Kidney tubule cell (primary cell): ENCODE results near the gene RAC3.
A peak's percentile ranks its signal among the peaks of the same experiment; 100 is the strongest.

Experiments
- DNase-seq: peaks from one replicate; pipeline ENCODE4 v3.0.0-alpha.2; 2018; ENCODE audit warnings: low spot score

Gene RAC3

DNA sequence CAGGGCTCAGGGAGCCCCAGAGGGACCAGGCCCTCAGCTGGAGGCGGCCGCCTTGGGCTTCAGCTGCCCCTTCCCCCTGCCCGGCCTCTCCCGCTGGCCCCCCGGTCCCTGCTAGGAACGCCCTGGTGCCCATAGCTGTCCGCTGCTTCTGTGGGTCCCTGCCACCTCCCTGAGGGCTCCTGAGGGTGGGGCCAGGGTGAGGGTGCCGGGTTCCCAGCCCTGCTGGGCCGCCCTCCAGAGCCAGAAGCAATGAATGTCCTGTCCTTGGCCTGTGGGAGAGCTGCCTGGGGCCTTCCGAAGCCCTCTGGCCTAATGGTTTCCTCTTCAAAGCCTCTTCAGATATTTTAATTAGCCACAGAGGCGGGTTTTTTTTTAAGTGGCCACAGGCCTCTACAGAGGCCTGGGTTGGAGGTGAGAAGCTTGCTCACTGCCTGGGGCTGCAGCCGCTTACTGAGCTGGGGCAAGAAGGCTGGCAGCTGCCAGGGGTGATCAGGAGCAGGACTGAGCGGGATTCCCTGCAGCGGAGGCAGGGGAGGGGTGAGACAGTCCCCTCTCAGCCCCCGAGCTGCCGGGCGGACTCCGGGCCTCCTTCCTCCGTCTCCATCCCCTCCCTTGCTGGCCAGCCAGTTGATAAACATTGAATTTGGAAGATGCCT lies 18.7 kb upstream of the RAC3 start:
- DNase-seq: no peak

DNA sequence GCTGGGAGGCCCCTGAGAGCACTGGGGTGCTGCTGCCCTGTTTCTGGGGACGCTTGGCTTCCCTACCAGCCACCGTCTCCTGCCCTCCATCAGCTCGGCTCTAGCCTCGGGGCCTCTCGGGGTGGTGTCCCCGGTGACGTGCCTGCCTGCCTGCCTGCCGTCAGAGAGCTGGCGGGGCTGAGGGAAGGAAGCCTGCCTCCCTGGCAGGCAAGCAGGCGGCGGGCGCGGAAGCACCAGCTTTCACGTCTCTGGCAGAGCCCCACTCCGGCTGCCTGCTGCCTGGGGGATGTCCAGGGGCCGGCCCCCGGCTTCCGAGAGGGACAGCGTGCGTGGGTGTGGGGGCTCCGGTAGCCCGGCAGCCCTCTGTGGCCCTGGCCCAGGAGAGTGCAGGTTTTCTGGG lies 18.1 kb upstream of the RAC3 start:
- no peak for DNase-seq

DNA sequence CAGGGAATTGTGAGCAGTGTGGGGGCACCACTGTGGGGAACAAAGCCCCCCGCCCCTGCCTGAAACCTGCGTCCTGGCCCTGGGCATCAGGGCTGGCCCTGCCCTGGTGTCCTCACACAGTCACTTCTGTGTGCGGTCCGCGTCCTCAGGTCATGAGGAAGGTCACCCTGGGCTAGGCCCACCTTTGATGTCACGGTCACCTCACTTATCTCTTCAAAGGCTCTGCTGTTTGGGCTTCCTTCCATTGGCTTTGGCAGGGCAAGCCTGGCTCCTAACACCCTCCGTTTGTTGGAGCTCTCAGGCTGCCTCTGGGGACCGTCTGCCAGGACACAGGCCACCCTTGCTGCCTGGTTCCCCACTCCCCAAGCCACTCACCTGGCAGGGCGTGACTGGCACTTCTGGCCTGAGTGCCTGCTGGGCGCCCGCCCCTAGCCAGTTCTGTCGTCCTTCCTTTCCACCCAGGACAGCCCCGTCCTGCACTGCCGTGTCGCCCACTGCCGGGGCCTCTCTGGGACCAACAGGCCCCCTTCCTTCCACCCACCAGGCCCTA lies 17.6 kb upstream of the RAC3 start:
- DNase-seq: no peak

DNA sequence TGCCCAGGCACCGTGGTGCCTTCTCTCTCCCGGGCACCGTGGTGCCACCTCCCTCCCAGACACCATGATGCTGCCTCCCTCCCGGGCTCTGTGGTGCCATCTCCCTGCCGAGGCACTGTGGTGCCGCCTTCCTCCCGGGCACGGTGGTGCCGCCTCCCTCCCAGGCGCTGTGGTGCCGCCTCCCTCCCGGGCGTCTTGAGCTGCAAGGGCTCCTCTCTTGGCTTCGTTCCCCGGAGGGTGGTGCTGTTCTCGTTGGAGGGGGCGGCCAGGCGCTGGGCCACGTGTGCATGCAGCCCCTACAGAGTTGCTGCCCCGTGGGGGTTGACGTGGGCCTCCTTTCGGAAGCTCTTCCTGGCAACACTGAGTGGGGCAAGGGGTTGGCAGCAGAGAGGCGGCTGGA lies 17.0 kb upstream of the RAC3 start:
- no peak for DNase-seq

DNA sequence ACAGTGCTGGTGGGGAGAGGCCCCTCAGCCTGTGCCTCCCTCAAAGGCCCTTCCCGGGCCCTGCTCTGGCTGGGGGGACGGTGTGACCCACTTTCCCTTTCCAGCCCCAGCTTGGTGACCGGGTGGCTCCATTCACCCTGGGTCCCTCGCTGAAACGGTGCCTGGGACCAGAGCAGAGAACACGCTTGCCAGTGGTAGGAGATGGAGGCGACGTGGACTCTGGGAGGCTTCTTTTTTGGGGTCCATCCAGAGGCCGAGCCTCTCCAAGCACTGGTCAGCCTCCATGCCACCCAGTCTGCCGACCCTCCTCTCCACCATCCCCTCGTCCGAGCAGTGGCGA lies 16.5 kb upstream of the RAC3 start:
- DNase-seq: no peak

DNA sequence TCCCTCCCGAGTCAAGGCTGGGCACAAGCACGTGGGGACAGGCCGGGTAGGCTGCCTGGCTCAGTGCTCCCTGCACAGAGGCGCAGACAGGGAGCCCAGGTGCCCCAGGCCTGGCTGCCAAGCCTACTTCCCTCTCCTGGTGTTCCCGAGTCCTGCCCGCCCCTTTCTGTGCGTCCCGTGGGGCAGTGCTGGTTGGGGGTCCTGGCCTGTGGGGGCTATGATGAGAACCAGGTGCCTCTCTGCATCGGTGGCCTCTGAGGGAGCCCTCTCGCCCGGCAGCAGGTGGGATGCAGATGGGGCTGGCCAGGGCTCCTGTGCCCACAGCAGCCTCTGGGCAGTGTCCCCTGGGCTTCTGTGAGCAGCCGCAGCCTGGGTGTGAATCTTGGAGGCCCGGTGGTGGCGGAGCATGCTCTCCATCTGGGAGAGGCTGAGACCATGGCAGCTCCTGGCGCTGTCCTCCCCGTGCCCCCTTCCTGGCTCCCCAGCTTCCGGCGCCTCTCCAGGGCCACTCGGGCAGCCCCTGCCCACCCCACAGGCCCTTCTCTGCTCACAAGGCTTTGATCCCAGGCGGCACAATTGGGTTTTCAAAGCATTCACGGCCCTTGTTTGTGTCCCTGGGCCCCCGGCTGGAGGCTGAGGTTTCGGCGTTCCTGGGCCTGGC lies 16.0 kb upstream of the RAC3 start:
- DNase-seq: no peak

DNA sequence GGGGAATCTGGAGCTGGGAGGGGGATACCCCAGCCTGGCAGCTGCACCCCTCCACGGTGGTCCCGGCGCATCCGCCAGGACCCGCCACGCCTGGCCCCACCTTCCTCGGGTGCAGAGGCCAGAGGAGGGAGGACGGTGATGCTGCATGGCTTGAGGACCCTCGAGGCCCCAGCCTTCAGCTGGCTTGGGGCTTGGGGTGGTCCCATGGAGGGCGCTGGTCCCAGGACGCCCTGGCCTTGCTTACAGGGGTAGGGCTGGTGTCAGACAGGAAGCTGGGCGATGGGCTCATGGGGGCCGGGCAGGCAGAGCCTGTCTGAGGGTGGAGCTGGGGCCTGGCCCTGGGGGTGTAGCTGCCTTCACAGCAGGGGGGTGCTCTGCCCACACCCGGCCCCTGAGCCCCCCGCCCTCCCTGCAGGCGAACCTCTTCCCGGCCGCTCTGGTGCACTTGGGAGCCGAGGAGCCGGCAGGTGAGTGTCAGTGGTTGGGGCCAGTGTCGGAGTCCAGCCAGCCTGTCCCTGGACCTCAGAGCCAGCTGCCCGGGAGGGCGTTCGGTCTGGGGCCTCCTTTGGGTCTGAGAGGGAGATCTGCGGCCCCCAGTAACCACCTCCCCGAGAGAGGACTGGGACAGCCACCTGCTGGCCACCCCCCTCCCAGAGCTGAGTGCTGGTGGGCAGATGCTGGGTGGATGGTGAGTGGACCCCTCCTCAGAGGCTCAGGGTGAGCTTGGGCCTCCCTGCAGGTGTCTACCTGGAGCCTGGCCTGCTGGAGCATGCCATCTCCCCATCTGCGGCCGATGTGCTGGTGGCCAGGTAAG lies 15.2 kb upstream of the RAC3 start:
- no peak for DNase-seq

DNA sequence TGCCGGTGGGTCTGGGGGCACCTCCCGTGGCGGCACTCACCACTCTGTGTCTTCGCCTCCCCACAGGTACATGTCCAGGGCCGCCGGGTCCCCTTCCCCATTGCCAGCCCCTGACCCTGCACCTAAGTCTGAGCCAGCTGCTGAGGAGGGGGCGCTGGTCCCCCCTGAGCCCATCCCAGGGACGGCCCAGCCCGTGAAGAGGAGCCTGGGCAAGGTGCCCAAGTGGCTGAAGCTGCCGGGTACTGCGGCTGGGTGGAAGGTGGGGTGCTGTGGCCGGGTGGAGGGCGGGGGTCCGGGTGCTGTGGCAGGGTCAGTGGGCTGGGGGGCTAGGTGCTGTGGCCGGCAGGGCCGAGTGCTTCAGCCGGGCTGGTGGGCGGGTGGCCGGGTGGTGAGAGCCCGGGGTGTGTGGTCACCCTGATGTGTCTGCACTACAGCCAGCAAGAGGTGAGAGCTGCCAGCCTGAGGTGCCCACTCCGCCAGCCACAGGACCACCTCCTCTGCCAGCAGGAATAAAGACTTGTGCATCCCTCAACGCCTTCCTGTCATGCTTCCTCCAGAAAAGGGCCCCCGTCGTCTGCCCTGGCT lies 14.5 kb upstream of the RAC3 start:
- no peak for DNase-seq

DNA sequence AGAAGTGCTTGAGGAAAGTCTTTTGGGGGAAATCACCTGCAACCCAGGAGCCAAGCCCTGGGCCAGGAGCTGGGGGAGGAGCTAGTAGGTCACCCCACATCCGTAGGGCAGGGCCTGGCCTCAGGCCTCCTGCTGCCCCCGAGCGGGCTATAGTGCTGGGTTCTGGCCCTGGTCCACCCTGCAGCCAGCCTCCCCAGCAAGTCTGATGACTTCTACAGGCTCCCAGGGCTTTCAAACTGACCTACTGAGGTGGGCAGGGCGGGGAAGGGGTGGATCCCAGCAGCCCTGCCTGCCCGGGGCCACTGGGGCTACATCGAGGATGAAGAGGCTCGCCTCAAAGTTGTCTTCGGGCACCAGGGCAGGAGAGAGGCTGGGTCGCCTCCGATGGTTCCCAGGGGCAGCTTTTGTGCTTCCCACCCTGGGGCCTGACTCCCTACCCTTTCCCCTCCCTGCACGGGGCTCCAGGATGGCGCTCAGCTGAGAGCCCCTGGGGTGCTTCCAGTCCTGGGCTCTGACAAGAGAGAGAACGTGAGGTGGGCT lies 13.8 kb upstream of the RAC3 start:
- no peak for DNase-seq

DNA sequence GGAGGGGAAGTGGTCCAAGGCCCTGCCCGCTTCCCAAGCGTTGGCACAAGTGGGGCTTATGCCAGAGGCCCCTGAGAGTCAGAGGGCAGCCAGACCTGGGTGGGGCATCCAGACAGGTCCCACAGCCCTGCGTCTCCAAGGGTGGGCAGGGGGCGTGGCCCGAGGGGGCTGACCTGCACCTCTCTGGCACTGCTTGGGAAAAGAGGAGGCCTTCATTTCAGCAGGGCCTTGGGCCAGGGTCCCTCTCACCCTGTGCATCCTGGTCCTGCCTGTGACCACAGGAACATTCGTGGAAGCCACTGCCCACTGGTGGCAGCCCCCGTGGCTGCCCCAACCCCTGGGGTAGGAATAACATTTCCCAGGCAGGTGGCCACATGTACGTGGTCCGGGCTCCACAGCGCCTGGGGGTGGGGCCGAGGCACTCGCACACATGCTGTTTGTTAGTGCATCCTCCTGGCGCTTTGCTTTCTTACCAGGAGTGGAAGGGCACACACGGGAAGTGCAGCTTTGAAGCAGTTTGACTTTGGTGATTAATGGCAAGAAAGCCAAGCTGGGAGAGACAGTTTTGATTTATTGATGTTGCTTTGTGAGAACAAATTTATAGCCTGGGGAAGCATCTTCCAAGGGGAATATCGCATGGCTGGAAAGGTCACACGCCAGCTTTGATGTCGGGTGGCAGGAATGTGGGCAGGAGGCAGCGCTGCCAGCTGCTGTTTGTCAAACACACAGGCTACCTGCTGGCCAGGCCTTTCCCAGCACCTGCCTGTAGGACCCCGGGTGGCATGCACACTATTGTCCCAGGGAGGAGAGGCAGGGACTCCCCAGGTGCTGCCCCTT lies 13.1 kb upstream of the RAC3 start:
- DNase-seq: no peak

DNA sequence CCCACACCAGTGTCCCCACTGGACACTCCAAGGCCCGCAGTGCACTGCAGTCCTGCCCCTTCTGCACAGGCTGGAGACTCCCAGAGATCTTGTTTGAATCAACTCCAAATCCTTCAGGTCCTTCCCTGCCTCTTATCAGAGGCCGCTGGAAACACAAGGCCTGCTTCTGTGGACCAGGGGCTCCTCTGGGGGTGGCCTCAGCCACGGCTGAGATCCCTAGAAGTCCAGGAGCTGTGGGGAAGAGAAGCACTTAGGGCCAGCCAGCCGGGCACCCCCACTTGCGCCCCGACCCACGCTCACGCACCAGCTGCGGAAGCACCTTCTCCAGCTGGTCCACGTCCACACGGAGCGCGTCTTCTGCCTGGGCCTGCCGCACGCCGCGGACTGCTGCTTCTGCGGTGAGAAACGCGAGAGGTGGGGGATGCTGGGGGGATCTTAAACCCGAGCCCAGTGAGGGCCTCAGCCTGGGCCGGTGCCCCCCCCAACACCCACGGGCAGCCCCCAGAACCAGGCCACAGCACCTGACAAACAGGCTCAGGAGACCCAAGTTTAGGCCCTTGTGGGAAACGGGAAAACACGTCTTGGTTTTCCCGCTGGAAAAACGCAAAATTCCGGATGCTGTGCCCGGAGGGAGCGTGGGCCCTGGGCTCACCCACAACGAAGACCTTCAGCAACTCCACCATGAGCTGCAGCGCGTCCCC lies 12.3 kb upstream of the RAC3 start:
- no peak for DNase-seq

DNA sequence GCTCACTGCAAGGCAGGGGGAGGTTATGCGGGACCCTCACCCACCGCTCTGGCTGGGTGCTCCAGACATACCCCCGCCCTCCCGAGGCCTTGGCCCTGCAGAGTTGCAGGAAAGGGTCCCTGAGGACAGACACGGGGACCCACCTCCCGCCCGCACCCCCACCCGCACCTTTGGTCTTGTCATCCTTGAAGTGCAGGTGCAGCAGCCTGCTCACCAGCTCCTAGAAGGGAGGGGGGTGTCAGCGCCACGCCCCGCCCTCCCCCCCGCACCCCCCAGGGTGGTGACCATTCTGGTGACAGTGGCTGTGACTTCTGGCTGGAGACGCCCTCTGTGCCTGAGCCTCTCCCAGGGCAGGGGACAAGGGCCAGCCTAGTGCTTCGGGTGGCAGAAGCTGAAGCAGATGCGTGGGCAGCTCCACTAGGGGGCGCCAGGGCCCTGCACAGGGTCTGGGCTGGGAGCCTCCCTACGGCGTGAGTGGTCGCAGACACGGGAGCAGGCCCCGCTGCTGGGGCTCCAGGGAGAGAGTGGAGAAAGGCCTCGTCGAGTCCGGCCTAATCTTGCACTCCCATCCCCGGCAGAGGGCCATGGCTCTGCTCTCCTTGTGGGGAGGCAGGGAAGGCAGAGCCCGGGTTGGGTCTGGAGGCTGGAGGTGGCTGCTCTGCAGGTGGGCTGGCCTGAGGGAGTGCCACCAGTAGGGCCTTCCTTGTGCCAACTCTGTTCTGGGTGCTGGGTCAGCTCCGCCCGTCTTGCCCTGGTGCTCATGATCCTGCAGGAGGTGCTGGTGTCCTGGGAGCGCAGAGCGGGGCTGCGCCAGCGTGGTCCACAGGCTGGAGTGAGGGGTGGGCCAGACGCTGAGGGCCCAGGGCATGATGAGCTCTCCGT lies 11.5 kb upstream of the RAC3 start:
- peak; percentile 54 for DNase-seq

DNA sequence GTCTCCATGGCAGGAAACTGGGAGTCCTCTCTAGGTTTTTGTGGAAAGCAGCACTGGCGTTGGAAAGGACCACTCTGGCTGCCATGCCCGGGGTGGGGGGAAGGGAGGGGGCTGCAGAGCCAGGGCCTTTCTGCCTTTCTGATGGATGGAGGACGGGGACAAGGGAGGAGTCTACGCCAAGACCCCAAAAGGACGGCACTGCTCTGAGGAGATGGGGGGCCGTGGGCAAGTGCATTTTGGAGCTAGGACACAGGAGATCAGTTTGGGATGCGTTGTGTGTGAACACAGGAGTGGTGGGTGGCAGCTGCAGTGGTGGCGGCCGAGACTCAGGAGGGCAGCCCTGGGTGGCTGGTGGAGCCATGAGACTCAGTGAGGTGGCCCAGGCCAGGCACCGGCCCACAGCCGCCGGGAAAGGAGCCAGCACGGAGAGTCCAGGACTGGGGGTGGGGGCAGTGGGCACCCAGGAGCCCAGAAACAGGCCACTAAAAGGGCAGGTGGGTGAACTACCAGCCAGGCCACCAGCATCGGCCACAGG lies 10.8 kb upstream of the RAC3 start:
- DNase-seq: no peak

DNA sequence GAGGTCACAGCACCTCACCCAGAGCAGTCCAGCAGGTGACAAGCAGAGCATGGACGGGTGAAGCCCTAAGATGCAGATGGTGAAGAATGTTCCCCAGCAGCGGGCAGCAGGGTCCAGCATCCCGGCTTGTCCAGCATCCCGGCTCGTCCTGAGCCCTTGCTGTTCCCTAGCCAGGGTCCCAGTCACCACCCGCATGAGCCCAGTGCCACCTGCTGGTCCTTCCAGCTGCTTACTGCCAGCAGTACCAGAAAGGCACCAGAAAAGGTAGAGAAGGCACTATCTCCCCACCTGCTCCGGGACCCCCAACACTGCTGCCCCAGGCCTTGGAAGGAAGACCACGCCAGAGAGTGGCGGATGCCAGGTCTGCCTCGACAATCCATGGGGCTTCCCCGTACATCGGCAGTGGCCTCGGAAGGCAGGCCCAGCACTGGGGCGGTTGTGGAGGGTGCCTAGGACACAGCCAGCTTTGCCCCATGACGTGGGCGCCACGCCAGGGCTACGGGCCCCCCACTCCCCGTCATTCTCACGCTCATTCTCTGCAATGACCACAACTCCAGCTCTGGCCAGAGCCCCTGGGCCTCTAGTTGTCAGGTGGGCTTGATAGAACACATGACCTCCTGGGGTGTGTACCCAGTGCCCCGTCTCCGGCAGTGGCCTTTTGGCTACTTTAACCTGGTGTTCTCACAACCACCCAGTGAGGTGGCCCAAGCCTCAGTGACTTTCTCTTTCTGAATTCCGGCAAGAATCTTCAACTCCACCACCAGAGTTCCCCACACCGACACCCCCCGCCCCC lies 10.2 kb upstream of the RAC3 start:
- peak; percentile 80 for DNase-seq

DNA sequence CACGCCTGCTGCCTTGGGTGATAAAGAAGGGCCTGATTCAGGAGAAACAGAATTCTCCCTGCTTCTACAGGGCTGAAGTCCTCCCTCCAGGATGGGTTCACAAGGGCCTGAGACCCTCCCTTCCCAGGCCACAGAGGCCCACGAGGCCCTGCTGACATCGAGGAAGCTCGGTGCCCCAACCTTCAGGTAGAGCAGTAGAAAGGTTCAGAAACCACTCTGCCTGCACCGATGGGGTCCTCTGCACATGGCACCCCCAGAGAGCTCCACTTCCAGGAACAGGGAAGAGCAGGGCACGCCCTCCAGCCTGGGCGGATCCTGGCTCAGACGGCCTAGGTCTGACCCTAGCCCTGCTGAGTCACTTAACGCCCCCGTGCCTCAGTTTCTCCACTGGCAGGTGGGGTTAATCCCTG lies 9.6 kb upstream of the RAC3 start:
- peak; percentile 16 for DNase-seq

DNA sequence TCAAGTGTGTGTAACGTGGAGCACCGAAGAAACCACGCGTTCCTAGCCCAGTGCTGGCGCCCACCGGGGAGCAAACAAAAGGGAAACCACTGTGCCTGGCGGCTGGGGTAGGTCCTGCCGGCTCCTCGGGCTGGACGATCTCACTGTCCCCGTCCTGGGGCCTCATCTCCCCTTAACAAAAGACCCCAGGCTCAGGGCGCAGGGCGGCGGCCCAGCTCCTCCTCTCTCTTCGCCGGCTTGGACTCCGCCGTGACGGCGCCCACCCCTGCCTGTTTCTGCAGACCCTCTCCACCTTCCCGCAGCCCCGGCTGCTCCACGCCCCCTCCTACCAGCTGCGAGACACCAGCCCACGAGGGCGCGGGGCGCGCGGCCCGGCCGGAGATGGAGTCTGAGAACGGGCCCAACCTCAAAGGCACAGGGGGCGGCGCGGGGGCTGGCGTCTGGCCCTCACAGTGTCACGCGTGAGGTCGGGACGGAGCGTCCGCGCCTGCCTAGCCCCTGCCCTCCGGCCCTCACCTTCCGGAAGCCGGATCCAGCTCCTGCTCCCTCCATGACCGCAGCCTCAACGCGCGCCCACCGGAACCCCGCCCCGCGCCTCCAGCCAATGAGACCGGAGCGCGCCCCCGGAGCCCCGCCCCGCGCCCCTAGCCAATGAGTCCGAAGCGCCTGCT lies 9.0 kb upstream of the RAC3 start, which contains the start of gene CENPX:
TSS of gene CENPX (minus strand) at position 569 of the 671 bp plus-strand sequence. CDS start at position 552, 17 bp downstream.
- no peak for DNase-seq

DNA sequence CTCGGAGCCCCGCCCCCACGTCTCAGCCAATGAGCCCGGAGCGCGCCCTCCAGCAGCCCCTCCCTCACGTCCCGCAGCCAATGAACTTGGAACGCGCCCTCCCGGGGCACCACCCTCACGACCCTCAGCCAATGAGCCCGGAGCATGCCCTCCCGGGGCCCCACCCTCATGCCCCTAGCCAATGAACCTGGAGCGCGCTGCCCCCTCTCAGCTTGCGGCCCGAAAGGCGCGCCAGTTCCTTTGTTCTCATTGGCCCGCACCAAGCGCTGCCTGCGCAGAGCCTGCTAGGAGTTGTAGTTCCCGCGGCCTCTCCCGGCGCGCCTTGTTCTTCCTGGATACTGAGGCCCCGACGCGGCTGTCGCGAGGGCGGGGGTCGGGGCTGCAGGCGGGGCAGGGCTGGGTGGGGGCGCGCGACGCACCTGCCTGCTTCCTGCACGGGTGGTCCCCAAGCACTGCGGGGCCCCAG lies 8.5 kb upstream of the RAC3 start, which contains the start of gene LRRC45:
TSS of gene LRRC45 (plus strand) at position 325 of the 466 bp plus-strand sequence. CDS start 339 bp downstream, outside the sequence.
- peak; percentile 100 for DNase-seq
